Measurements from ENCODE around the gene PCDHB6.
"Not testable (repeated sequence)": the region's sequence is repeated elsewhere in the genome, so short reads cannot be mapped to it uniquely, and the experiment has no call there.

Gene PCDHB6

GRCh38 chr5:141149812-141150211 is at the start of gene PCDHB6:
Gene PCDHB6 (plus strand): TSS chr5:141150057. CDS start chr5:141150258, 201 bp downstream.
- DNase-seq = no peak

GRCh38 chr5:141100243-141100805 is 49.5 kb upstream of the PCDHB6 start, which contains the start of gene PCDHB3:
Gene PCDHB3 (plus strand): TSS chr5:141100473. CDS start chr5:141100650, 177 bp downstream.
- DNase-seq = no peak

- no peak for DNase-seq
These were observed 48.8 kb upstream of the PCDHB6 start for GRCh38 chr5:141101059-141101458.

- not testable (repeated sequence) for DNase-seq
These were observed 47.8 kb upstream of the PCDHB6 start for GRCh38 chr5:141102070-141102469.

GRCh38 chr5:141102471-141102870 is 47.4 kb upstream of the PCDHB6 start:
- not testable (repeated sequence) for DNase-seq

- DNase-seq = no peak
These were observed 44.5 kb upstream of the PCDHB6 start for GRCh38 chr5:141105350-141105749.

- no peak for DNase-seq
These were observed 30.6 kb upstream of the PCDHB6 start for GRCh38 chr5:141119250-141119649.

- no peak for DNase-seq
These were observed 28.3 kb upstream of the PCDHB6 start, which contains the start of gene PCDHB4 for GRCh38 chr5:141121563-141121962. Gene PCDHB4 (plus strand): TSS chr5:141121818. CDS start chr5:141121999, 181 bp downstream.

- DNase-seq = no peak
These were observed 27.9 kb upstream of the PCDHB6 start for GRCh38 chr5:141121985-141122384.

GRCh38 chr5:141123396-141124135 is 26.3 kb upstream of the PCDHB6 start:
- not testable (repeated sequence) for DNase-seq

GRCh38 chr5:141127305-141127704 is 22.6 kb upstream of the PCDHB6 start:
- DNase-seq = no peak

- no peak for DNase-seq
These were observed 14.7 kb upstream of the PCDHB6 start, which contains the start of gene PCDHB5 for GRCh38 chr5:141135030-141135717. Gene PCDHB5 (plus strand): TSS chr5:141135206. CDS start chr5:141135435, 229 bp downstream.

GRCh38 chr5:141135718-141136266 is 14.1 kb upstream of the PCDHB6 start:
- no peak for DNase-seq

- not testable (repeated sequence) for DNase-seq
These were observed 12.5 kb upstream of the PCDHB6 start for GRCh38 chr5:141137346-141137745.

- DNase-seq = no peak
These were observed 551 bp downstream of the PCDHB6 start for GRCh38 chr5:141150224-141150992.

GRCh38 chr5:141150993-141151325 is 1.1 kb downstream of the PCDHB6 start:
- no peak for DNase-seq

- not testable (repeated sequence) for DNase-seq
These were observed 1.8 kb downstream of the PCDHB6 start for GRCh38 chr5:141151632-141152031.

GRCh38 chr5:141152096-141152495 is 2.2 kb downstream of the PCDHB6 start:
- DNase-seq = not testable (repeated sequence)

GRCh38 chr5:141155540-141156374 is 5.9 kb downstream of the PCDHB6 start:
- no peak for DNase-seq

- DNase-seq = not testable (repeated sequence)
These were observed 7.5 kb downstream of the PCDHB6 start for GRCh38 chr5:141157356-141157755.

GRCh38 chr5:141157901-141158300 is 8.0 kb downstream of the PCDHB6 start:
- DNase-seq = not testable (repeated sequence)
